AG04450 (cell line): ENCODE measurements around the gene SEC31B. TPM values are rescaled to one million over a fixed set of nuclear protein-coding genes. Genes with fewer than 3 reads are reported as not detected.

Experiments used
- CTCF ChIA-PET: fragments of 300-600, 350-600 bp; formaldehyde crosslinking; extraction: SDS; loops from one replicate; lab custom pipeline; 2022; ENCODE audit warnings: antibody characterized with exemption, inconsistent platforms; lab: Charles Lee
- POLR2A ChIA-PET: fragments of 350-600 bp; formaldehyde crosslinking; extraction: SDS; loops from one replicate; lab custom pipeline; 2021; ENCODE audit warnings: antibody characterized with exemption, inconsistent platforms; lab: Yijun Ruan, JAX
- DNase-seq: peaks from one replicate; pipeline ENCODE4 v3.0.0-alpha.2; 2011; ENCODE audit warnings: low read depth, low spot score
- H3K27ac ChIP-seq: one replicate; pipeline ENCODE4 v1.5.1; 2012; ENCODE audit warnings: low read depth, low read length, control low read depth
- H3K27me3 ChIP-seq: one replicate; pipeline ENCODE4 v1.6.0; 2012; ENCODE audit warnings: low read length; ENCODE audit not compliant: control insufficient read depth, insufficient read depth
- H3K4me3 ChIP-seq: 2 replicates; pipeline ENCODE4 v1.5.1; 2011; ENCODE audit warnings: mild to moderate bottlenecking, low read depth, low read length, control low read depth
- H3K9me3 ChIP-seq: 2 replicates; pipeline ENCODE4 v1.5.1; 2012; ENCODE audit warnings: low read length; ENCODE audit not compliant: control insufficient read depth, insufficient read depth
- CTCF ChIP-seq: IDR thresholded peaks from 2 replicates; pipeline ENCODE4 v1.5.1; 2011; ENCODE audit warnings: low read depth, low read length, control low read depth, inconsistent platforms
- polyA plus RNA-seq: library from polyadenylated mRNA; depleted of rRNA; stranded (reverse); fragments of >200 nt; gene quantifications from 2 replicates; pipeline ENCODE4 v1.2.3, GENCODE V29; 2011

Gene SEC31B
- polyA plus RNA-seq, 1 experiment = 4.8 TPM

- POLR2A ChIA-PET = no interaction called here
- no peak overlapping the region for H3K4me3 ChIP-seq
- TF ChIP-seq CTCF = no peak
- DNase-seq = no peak
- CTCF ChIA-PET = interaction anchor here (0.7 to 1.9 kb wide), 2 partner anchors 33 to 50 kb away, joined by 3 to 10 read pairs; partner anchors contain the start of gene HIF1AN
- no peaks in the 10 kb centered on the region for H3K9me3 ChIP-seq
- H3K27ac ChIP-seq = no peak overlapping the region
- peaks cover 43% of the 10 kb centered on the region for H3K27me3 ChIP-seq
Observed at GRCh38 chr10:100485801-100486495, 33.7 kb downstream of the SEC31B start.

- DNase-seq = no peak
- POLR2A ChIA-PET = no interaction called here
- Histone ChIP-seq H3K9me3 (no peaks in the 10 kb centered on the region), H3K27ac (no peak overlapping the region), H3K4me3 (no peak overlapping the region), H3K27me3 (peaks cover 48% of the 10 kb centered on the region)
- CTCF ChIA-PET = interaction anchor here (0.7 to 1.9 kb wide), 2 partner anchors 33 to 51 kb away, joined by 3 to 10 read pairs; partner anchors contain the start of gene HIF1AN
- TF ChIP-seq CTCF = no peak
Observed at GRCh38 chr10:100485366-100485765, 34.3 kb downstream of the SEC31B start.

- peaks cover 61% of the 10 kb centered on the region for H3K27me3 ChIP-seq
- H3K4me3 ChIP-seq = no peak overlapping the region
- TF ChIP-seq CTCF = no peak
- CTCF ChIA-PET = interaction anchor here (1.1 to 5.1 kb wide), 9 partner anchors 12 to 394 kb away, joined by 3 to 52 read pairs (median 15); no protein-coding TSS in a partner anchor
- no peaks in the 10 kb centered on the region for H3K9me3 ChIP-seq
- no peak overlapping the region for H3K27ac ChIP-seq
- POLR2A ChIA-PET = no interaction called here
- DNase-seq = no peak
Observed at GRCh38 chr10:100483876-100484666, 35.6 kb downstream of the SEC31B start.

GRCh38 chr10:100482834-100483185 is 36.9 kb downstream of the SEC31B start:
- H3K4me3 ChIP-seq = peak overlapping the region; percentile 53

More at GRCh38 chr10:100482834-100483185, 36.9 kb downstream of the SEC31B start:
- no peak for DNase-seq
- ChIA-PET CTCF (interaction anchor here (0.6 to 5.1 kb wide), 21 partner anchors 8 to 400 kb away, joined by 3 to 52 read pairs (median 5); partner anchors contain the start of gene HIF1AN), POLR2A (no interaction called here)
- Histone ChIP-seq H3K9me3 (no peaks in the 10 kb centered on the region), H3K27me3 (peaks cover 67% of the 10 kb centered on the region), H3K27ac (no peak overlapping the region)
- TF ChIP-seq CTCF = no peak
